HG03520 (cell line): Measurements from ENCODE around the gene UBE2D2.
A peak's percentile ranks its signal among the peaks of the same experiment; 100 is the strongest.

Experiments
- ATAC-seq: cut with Tn5 transposase; IDR thresholded peaks from one replicate; pipeline ENCODE4 v1.9.1; 2021; ENCODE audit warnings: mild to moderate bottlenecking, moderate library complexity; ENCODE audit not compliant: unreplicated experiment

UBE2D2 gene

DNA sequence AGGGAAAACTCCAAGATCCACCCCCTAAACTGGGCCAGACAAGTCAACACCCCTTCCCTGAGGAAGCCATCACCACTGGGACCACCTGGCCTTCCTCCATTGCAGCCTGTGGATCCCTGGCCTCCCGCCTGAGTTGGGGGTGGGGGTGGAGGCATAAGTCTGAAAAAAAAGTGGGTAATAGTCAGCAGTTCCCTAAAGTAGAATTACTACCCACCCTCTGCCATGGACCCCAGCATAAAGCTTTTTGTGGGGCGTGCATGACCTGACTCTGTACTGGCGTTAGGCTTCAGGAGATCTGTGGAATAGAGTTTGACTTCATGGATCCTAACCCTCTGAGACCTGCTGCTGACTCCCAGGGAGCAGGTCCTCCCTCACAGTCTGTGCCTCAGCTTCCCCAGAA is 85.0 kb downstream of the UBE2D2 start:
- ATAC-seq, result no peak

DNA sequence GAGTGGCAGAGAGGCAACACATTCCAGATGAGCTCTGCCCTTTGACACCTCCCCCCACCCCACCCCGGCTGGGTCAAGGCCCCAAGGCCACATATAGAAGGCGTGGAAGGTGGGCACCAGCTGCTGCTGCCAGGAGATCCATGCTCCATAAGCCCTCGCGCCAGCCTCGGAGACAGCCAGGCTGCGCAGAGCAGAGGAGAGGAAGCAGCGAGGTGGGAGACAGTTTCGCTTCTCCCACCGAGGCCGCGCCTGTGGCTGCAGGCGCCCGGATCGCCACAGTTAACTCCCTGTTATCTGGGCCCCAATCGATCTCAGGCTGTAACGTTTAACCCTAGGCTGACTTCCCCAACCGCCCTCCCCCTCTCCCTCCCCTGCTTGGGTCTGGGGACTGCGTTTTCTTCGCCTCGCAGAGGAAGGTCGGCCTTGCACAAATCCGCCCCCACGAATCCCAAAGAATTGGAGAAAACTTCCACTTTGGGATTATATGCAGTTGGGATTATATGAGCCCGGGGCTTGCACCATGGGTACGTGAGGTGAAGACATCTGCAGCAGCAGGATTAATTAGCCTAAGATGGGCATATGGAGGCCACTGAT is 85.9 kb downstream of the UBE2D2 start:
- ATAC-seq, result no peak

GRCh38 chr5:139647506-139648204 is 86.5 kb downstream of the UBE2D2 start:
- ATAC-seq, result no peak

DNA sequence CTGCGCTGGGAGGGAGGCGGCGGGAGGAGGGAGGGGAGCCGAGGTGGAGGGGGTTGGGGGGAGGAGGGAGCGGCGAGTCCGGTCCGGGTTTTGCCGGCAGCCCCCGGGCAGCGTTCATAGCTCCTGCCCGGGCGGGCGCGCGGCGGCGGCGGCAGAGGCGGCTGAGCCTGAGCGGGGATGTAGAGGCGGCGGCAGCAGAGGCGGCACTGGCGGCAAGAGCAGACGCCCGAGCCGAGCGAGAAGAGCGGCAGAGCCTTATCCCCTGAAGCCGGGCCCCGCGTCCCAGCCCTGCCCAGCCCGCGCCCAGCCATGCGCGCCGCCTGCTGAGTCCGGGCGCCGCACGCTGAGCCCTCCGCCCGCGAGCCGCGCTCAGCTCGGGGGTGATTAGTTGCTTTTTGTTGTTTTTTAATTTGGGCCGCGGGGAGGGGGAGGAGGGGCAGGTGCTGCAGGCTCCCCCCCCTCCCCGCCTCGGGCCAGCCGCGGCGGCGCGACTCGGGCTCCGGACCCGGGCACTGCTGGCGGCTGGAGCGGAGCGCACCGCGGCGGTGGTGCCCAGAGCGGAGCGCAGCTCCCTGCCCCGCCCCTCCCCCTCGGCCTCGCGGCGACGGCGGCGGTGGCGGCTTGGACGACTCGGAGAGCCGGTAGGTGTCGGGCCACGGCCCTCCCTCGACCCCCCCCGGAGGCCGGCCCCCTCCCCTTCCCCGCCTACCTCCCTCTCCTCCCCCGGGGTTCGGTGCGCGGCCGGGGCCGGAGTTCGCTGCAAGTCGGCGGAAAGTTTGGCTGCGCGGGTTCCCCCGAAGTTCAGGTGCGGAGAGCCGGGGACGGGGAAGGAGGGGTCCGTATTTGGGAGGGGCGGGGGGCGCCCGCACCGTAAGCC is 87.3 kb downstream of the UBE2D2 start, which contains the start of gene CXXC5:
Gene CXXC5 (plus strand): TSS at position 145 of the 877 bp plus-strand sequence. CDS start 32,175 bp downstream, outside the sequence.
- peak; percentile 21 for ATAC-seq

GRCh38 chr5:139649082-139649991 is 88.2 kb downstream of the UBE2D2 start:
- ATAC-seq, result no peak

- no peak for ATAC-seq
These were observed 89.0 kb downstream of the UBE2D2 start for GRCh38 chr5:139650031-139650688.

GRCh38 chr5:139650689-139651042 is 89.5 kb downstream of the UBE2D2 start:
- ATAC-seq, result no peak

DNA sequence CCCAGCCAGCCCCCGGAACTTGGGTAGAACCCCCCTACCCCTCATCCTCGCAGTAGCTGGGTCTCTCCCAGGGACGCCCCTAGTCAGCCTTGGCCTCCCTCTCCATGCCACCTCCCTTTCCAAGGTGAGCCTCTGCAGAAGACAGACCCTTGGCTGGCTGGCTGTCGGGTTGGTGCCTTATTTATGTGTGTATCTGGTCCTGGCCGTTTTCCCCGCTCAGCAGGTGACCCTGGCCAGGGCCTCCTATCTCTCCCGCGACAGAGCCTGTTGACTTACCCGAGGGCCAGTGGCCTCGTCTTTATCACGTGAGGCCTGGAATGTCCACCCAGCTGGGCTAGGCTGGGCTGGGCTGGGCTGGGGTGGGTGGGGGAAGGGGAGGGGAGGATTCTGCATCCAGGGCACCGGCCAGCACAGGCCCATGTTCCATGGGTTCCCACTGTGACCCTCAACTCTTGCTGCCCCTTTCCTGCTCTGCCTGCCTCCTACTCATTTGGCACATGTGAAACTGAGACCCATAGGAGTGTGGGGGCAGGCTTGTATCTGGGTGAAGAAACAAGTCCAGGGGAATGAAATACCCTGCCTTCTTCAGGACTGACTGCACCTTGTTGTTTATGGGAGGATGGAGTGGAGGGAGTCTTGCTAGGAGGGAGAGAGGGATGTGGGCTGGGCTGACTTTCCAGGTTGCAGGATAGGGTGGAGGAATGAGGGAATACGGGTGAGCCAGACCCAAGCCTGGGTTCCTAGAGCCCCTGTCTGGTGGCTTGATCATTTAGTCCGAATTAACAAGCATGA is 90.1 kb downstream of the UBE2D2 start:
- no peak for ATAC-seq

GRCh38 chr5:139651853-139652787 is 91.0 kb downstream of the UBE2D2 start:
- ATAC-seq, result peak; percentile 38

DNA sequence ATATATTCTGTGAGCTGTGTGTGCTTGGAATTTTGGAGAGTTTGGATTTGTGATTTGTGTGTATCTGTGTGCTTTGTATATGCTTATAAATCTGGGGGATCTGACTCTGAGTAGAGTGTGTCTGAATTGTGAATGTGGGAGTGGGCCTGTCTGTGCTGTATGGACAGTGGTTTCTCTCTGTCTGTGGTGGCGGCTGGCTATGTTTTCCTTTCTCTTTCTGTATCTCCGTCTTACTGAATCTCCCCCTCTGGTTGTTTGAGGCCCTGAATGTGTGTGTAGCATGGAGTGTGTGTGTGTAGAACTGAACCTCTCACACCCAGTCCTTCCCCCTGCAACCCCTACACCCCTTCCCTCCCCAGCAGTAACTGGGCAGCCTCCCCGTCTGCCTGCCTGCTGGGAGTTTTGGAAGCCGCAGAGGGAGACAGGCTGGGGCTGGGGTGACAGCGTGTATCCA is 91.7 kb downstream of the UBE2D2 start:
- peak; percentile 27 for ATAC-seq

GRCh38 chr5:139653616-139654015 is 92.5 kb downstream of the UBE2D2 start:
- no peak for ATAC-seq

DNA sequence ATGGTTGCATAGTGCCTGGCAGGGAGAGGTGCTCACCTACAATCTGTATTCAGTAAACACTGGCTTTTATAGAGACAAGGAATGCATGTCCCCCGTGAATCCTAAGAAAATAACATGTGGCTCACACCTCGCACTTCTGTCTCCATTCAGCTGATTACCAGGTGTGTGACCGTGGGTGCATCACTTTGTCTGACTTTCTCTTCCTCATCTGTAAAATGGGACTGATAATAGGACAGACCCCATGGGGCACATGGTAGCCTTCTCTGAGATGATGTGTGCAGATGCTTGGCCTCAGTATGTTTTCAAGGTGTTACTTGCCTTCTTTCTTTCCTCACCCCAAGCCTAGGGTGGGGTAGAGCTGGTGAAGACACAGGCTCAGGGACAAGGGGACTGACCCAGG is 93.3 kb downstream of the UBE2D2 start:
- no peak for ATAC-seq

DNA sequence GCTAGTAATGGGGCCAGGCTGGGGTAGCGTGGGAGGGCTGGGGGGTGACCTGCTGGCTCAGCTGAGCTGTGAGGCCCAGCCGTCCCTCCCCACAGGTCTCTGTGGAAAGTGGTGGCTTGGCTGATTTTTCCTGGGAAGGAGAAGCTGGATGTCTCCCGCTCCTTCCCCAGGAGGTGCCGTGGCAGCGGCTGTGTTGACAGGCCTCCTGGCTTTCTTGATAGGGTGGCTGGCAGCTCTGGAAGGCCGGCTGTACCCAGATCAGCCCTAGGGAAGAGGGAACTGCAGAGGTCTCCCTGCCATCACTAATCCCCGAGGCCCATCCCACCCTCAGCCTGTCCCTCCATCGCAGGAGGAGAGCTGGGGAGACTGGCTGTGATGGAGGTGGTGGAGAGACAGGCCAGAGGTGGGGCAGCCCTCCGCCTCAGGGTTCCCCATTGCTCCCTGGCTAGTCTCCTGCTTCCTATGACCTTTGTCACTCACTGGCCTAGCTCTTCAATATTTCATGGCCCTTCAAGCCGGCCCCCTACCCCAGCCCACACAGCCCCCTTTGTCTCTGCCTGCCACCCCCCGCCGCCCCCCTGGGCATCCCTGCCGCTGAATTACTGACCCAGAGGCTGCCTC is 93.8 kb downstream of the UBE2D2 start:
- ATAC-seq, result no peak

GRCh38 chr5:139655727-139656271 is 94.7 kb downstream of the UBE2D2 start:
- no peak for ATAC-seq

- ATAC-seq, result no peak
These were observed 96.5 kb downstream of the UBE2D2 start for GRCh38 chr5:139657363-139658321.

- no peak for ATAC-seq
These were observed 97.4 kb downstream of the UBE2D2 start for GRCh38 chr5:139658501-139658927.
